ENCODE results near the gene AMT. TPM values are rescaled to one million over a fixed set of nuclear protein-coding genes. Genes with fewer than 3 reads are reported as not detected.

The AMT gene
- total and polyA plus RNA-seq, 2 of the 13 experiments (the other 11 are each of a cell fraction or from before 2014, with no cell fraction given) = 35.3 to 59.0 TPM

- TF ChIP-seq ZFP36 (IDR thresholded peaks at IDR 0.05; ENCODE audit: borderline replicate concordance, low read depth, low read length, partially characterized antibody) (no peak), ZNF34 (CRISPR knock-in tag; IDR thresholded peaks at IDR 0.05; ENCODE audit: borderline replicate concordance) (0 out of 2 replicates have a peak, but pooled peaks have one; percentile 77), PHF5A (CRISPR knock-in tag; IDR thresholded peaks at IDR 0.05; ENCODE audit: low read depth, unreplicated experiment) (no peak), ZNF709 (CRISPR knock-in tag; IDR thresholded peaks at IDR 0.05) (0 out of 2 replicates have a peak, but pooled peaks have one; percentile 59), ZNF484 (CRISPR knock-in tag; IDR thresholded peaks at IDR 0.05; ENCODE audit: borderline replicate concordance, low read depth) (no peak), ZNF605 (CRISPR knock-in tag; IDR thresholded peaks at IDR 0.05) (no peak), HDAC1 (CRISPR knock-in tag; IDR thresholded peaks at IDR 0.05) (peak; percentile 17; the same call in 1 of the 2 replicates), ZNF710 (CRISPR knock-in tag; IDR thresholded peaks at IDR 0.05; ENCODE audit: borderline replicate concordance) (no peak), KAT7 (CRISPR knock-in tag; IDR thresholded peaks at IDR 0.05; ENCODE audit: borderline replicate concordance) (no peak), CHD4 (IDR thresholded peaks at IDR 0.05; ENCODE audit: borderline replicate concordance, low read length) (no peak), ZNF562 (CRISPR knock-in tag; IDR thresholded peaks at IDR 0.05; ENCODE audit: borderline replicate concordance) (no peak), E2F1 (CRISPR knock-in tag; IDR thresholded peaks at IDR 0.05) (peak; percentile 73; the same call in 1 of the 2 replicates), CC2D1A (CRISPR knock-in tag; IDR thresholded peaks at IDR 0.05) (no peak), ZNF18 (CRISPR knock-in tag; IDR thresholded peaks at IDR 0.05; ENCODE audit: insufficient replicate concordance) (no peak), ZNF101 (CRISPR knock-in tag; IDR thresholded peaks at IDR 0.05; ENCODE audit: borderline replicate concordance, low read depth) (no peak), SRSF4 (IDR thresholded peaks at IDR 0.05; ENCODE audit: low read depth, low read length, poor library complexity, severe bottlenecking) (no peak), POLR2A (IDR thresholded peaks at IDR 0.05; ENCODE audit: insufficient read depth in 1 of 2, low read depth in 2 of 2, low read length in 2 of 2) (peak; percentile 61 to 75; a peak in 2 of 4 replicates), ATF7 (IDR thresholded peaks at IDR 0.05) (no peak), ATF7 (CRISPR knock-in tag; IDR thresholded peaks at IDR 0.05) (0 out of 2 replicates have a peak, but pooled peaks have one; percentile 5), KAT8 (CRISPR knock-in tag; IDR thresholded peaks at IDR 0.05) (peak; percentile 63; the same call in 1 of the 2 replicates), PHB2 (IDR thresholded peaks at IDR 0.05; ENCODE audit: partially characterized antibody) (no peak), ZNF749 (CRISPR knock-in tag; IDR thresholded peaks at IDR 0.05; ENCODE audit: borderline replicate concordance) (no peak), RAD51 (IDR thresholded peaks at IDR 0.05; ENCODE audit: borderline replicate concordance) (no peak), ZNF205 (CRISPR knock-in tag; IDR thresholded peaks at IDR 0.05) (no peak; the same call in 1 of the 2 replicates), HOXA5 (CRISPR knock-in tag; IDR thresholded peaks at IDR 0.05) (peak; percentile 49; the same call in 1 of the 2 replicates), NCOR1 (IDR thresholded peaks at IDR 0.05; ENCODE audit: borderline replicate concordance, low read length) (peak; percentile 78; the same call in 1 of the 2 replicates)
Observed at GRCh38 chr3:49422379-49423248, at the start of gene AMT (continued).

All from HepG2 (cell line).